Measurements from ENCODE around the gene TLL1.

- no peak for TF ChIP-seq RAD21 (conservative IDR thresholded peaks at IDR 0.05 in 1 of 2, IDR thresholded peaks at IDR 0.05 in 1 of 2)
- TF ChIP-seq POLR2AphosphoS2 (conservative IDR thresholded peaks at IDR 0.05; ENCODE audit: low read length), result no peak
- TF ChIP-seq, protein P1, sequence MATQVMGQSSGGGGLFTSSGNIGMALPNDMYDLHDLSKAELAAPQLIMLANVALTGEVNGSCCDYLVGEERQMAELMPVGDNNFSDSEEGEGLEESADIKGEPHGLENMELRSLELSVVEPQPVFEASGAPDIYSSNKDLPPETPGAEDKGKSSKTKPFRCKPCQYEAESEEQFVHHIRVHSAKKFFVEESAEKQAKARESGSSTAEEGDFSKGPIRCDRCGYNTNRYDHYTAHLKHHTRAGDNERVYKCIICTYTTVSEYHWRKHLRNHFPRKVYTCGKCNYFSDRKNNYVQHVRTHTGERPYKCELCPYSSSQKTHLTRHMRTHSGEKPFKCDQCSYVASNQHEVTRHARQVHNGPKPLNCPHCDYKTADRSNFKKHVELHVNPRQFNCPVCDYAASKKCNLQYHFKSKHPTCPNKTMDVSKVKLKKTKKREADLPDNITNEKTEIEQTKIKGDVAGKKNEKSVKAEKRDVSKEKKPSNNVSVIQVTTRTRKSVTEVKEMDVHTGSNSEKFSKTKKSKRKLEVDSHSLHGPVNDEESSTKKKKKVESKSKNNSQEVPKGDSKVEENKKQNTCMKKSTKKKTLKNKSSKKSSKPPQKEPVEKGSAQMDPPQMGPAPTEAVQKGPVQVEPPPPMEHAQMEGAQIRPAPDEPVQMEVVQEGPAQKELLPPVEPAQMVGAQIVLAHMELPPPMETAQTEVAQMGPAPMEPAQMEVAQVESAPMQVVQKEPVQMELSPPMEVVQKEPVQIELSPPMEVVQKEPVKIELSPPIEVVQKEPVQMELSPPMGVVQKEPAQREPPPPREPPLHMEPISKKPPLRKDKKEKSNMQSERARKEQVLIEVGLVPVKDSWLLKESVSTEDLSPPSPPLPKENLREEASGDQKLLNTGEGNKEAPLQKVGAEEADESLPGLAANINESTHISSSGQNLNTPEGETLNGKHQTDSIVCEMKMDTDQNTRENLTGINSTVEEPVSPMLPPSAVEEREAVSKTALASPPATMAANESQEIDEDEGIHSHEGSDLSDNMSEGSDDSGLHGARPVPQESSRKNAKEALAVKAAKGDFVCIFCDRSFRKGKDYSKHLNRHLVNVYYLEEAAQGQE (IDR thresholded peaks at IDR 0.05), result no peak
- no peak for TF ChIP-seq CHD2 (IDR thresholded peaks at IDR 0.05; ENCODE audit: low read length, partially characterized antibody)
- no peak for TF ChIP-seq HEYL (CRISPR knock-in tag; IDR thresholded peaks at IDR 0.05)
- TF ChIP-seq, protein P2, sequence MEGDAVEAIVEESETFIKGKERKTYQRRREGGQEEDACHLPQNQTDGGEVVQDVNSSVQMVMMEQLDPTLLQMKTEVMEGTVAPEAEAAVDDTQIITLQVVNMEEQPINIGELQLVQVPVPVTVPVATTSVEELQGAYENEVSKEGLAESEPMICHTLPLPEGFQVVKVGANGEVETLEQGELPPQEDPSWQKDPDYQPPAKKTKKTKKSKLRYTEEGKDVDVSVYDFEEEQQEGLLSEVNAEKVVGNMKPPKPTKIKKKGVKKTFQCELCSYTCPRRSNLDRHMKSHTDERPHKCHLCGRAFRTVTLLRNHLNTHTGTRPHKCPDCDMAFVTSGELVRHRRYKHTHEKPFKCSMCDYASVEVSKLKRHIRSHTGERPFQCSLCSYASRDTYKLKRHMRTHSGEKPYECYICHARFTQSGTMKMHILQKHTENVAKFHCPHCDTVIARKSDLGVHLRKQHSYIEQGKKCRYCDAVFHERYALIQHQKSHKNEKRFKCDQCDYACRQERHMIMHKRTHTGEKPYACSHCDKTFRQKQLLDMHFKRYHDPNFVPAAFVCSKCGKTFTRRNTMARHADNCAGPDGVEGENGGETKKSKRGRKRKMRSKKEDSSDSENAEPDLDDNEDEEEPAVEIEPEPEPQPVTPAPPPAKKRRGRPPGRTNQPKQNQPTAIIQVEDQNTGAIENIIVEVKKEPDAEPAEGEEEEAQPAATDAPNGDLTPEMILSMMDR (IDR thresholded peaks at IDR 0.05), result no peak
- no peak for TF ChIP-seq POLR2A (IDR thresholded peaks at IDR 0.05; ENCODE audit: low read length)
- no peak for TF ChIP-seq ZFP36 (IDR thresholded peaks at IDR 0.05; ENCODE audit: borderline replicate concordance, partially characterized antibody)
- TF ChIP-seq FOSL2 (IDR thresholded peaks at IDR 0.05), result no peak
- TF ChIP-seq FOSL2 (CRISPR knock-in tag; IDR thresholded peaks at IDR 0.05), result no peak
- no peak for TF ChIP-seq E2F6 (IDR thresholded peaks at IDR 0.05; ENCODE audit: borderline replicate concordance, low read depth)
Measured at GRCh38 chr4:165875446-165875845, 2.4 kb downstream of the TLL1 start.

All from A549 (cell line).